WTC11 (cell line): ENCODE data around the gene MGRN1.

Experiments used
- ETV6 ChIP-seq: sonication (generic); formaldehyde crosslinking; IDR thresholded peaks from 2 replicates; pipeline ENCODE4 v1.8.1; 2022; ENCODE audit warnings: mild to moderate bottlenecking, missing genetic modification reagents
- RELA ChIP-seq: sonication (generic); formaldehyde crosslinking; IDR thresholded peaks from 2 replicates; pipeline ENCODE4 v1.8.1; 2022; ENCODE audit warnings: missing genetic modification reagents, mild to moderate bottlenecking, borderline replicate concordance
- TF ChIP-seq, protein P1 (sequence below): sonication (generic); formaldehyde crosslinking; IDR thresholded peaks from 2 replicates; pipeline ENCODE4 v1.8.0; 2022; ENCODE audit warnings: mild to moderate bottlenecking, missing genetic modification reagents
- TF ChIP-seq, protein P2 (sequence below): fragments of 200-600 bp; IDR thresholded peaks from 2 replicates; pipeline ENCODE4 v1.8.0; 2022; ENCODE audit warnings: antibody characterized with exemption
- TF ChIP-seq, protein P3 (sequence below): sonication (generic); formaldehyde crosslinking; IDR thresholded peaks from 2 replicates; pipeline ENCODE4 v1.8.1; 2022; ENCODE audit warnings: low read depth, mild to moderate bottlenecking, moderate library complexity, missing genetic modification reagents, borderline replicate concordance

DNA sequence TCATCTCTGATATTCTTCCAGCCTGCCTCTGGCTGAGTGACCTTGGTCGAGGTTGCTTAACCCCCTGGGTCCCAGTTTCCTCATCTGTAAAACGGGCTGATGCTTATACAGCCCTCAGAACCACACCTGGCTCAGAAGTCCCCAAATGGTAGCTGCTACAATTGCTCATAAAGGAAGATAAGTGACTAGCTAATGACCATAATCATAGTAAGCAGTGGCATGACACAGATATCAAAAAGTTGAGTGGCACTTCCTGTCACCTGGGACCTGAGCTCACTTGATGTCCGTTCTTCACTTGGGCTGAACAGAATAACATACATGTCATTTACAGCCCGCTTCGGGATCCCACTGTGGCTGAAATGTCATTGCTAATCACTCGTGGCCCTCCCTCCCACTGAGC, 1.8 kb downstream of the MGRN1 start:
- TF ChIP-seq ETV6 (CRISPR knock-in tag) = no peak
- TF ChIP-seq, protein P1, sequence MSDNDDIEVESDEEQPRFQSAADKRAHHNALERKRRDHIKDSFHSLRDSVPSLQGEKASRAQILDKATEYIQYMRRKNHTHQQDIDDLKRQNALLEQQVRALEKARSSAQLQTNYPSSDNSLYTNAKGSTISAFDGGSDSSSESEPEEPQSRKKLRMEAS (CRISPR knock-in tag) = no peak
- TF ChIP-seq RELA (CRISPR knock-in tag) = no peak
- TF ChIP-seq, protein P2, sequence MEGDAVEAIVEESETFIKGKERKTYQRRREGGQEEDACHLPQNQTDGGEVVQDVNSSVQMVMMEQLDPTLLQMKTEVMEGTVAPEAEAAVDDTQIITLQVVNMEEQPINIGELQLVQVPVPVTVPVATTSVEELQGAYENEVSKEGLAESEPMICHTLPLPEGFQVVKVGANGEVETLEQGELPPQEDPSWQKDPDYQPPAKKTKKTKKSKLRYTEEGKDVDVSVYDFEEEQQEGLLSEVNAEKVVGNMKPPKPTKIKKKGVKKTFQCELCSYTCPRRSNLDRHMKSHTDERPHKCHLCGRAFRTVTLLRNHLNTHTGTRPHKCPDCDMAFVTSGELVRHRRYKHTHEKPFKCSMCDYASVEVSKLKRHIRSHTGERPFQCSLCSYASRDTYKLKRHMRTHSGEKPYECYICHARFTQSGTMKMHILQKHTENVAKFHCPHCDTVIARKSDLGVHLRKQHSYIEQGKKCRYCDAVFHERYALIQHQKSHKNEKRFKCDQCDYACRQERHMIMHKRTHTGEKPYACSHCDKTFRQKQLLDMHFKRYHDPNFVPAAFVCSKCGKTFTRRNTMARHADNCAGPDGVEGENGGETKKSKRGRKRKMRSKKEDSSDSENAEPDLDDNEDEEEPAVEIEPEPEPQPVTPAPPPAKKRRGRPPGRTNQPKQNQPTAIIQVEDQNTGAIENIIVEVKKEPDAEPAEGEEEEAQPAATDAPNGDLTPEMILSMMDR = no peak
- TF ChIP-seq, protein P3, sequence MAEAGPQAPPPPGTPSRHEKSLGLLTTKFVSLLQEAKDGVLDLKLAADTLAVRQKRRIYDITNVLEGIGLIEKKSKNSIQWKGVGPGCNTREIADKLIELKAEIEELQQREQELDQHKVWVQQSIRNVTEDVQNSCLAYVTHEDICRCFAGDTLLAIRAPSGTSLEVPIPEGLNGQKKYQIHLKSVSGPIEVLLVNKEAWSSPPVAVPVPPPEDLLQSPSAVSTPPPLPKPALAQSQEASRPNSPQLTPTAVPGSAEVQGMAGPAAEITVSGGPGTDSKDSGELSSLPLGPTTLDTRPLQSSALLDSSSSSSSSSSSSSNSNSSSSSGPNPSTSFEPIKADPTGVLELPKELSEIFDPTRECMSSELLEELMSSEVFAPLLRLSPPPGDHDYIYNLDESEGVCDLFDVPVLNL (CRISPR knock-in tag) = no peak
